Retina (tissue), 1 donor: ENCODE data around the gene LARP1.
"Not testable (repeated sequence)": the region's sequence is repeated elsewhere in the genome, so short reads cannot be mapped to it uniquely, and the experiment has no call there.

Experiments used
- DNase-seq: peaks from one replicate; pipeline ENCODE4 v3.0.0-alpha.2; 2016

LARP1 gene

GRCh38 chr5:154735362-154735761 lies 19.8 kb upstream of the LARP1 start:
- not testable (repeated sequence) for DNase-seq

- not testable (repeated sequence) for DNase-seq
Measured at GRCh38 chr5:154736372-154736771, 18.8 kb upstream of the LARP1 start.

- no peak for DNase-seq
Measured at GRCh38 chr5:154737667-154738320, 17.4 kb upstream of the LARP1 start.

GRCh38 chr5:154740483-154740882 lies 14.7 kb upstream of the LARP1 start:
- peak; percentile 15 for DNase-seq

- no peak for DNase-seq
Measured at GRCh38 chr5:154740957-154741356, 14.2 kb upstream of the LARP1 start.

- DNase-seq: no peak
Measured at GRCh38 chr5:154741415-154741814, 13.8 kb upstream of the LARP1 start.

- no peak for DNase-seq
Measured at GRCh38 chr5:154743812-154744211, 11.4 kb upstream of the LARP1 start.

GRCh38 chr5:154745349-154745748 lies 9.8 kb upstream of the LARP1 start:
- no peak for DNase-seq

- no peak for DNase-seq
Measured at GRCh38 chr5:154749491-154749890, 5.7 kb upstream of the LARP1 start.

GRCh38 chr5:154750641-154751040 lies 4.5 kb upstream of the LARP1 start:
- not testable (repeated sequence) for DNase-seq

GRCh38 chr5:154751854-154752253 lies 3.3 kb upstream of the LARP1 start:
- no peak for DNase-seq

GRCh38 chr5:154753792-154754191 lies 1.4 kb upstream of the LARP1 start:
- DNase-seq: no peak

- peak; percentile 97 for DNase-seq
Measured at GRCh38 chr5:154754460-154755360, 467 bp upstream of the LARP1 start.

- peak; percentile 76 for DNase-seq
Measured at GRCh38 chr5:154756009-154756867, 1.1 kb downstream of the LARP1 start.

GRCh38 chr5:154756868-154757813 lies 2.0 kb downstream of the LARP1 start:
- peak; percentile 62 for DNase-seq

- DNase-seq: no peak
Measured at GRCh38 chr5:154757814-154758406, 2.7 kb downstream of the LARP1 start.

- DNase-seq: no peak
Measured at GRCh38 chr5:154758493-154758892, 3.3 kb downstream of the LARP1 start.

GRCh38 chr5:154758977-154759376 lies 3.8 kb downstream of the LARP1 start:
- no peak for DNase-seq

- not testable (repeated sequence) for DNase-seq
Measured at GRCh38 chr5:154759868-154760267, 4.7 kb downstream of the LARP1 start.

GRCh38 chr5:154761046-154761736 lies 6.0 kb downstream of the LARP1 start:
- DNase-seq: no peak

GRCh38 chr5:154762261-154762660 lies 7.1 kb downstream of the LARP1 start:
- no peak for DNase-seq
